K562 (cell line): ENCODE results near the gene TSPAN14. TPM values are rescaled to one million over a fixed set of nuclear protein-coding genes. Genes with fewer than 3 reads are reported as not detected.
A peak's percentile ranks its signal among the peaks of the same experiment; 100 is the strongest.

Experiments used
- ATAC-seq: fragments of 200-7000 bp; cut with Tn5 transposase; 3 replicates; pipeline ENCODE4 v1.9.1; 2020; ENCODE audit warnings: moderate library complexity
- BruUV-seq: library from RNA; stranded (reverse); fragments of 400-500 nt; replicated peaks from 2 replicates; lab custom pipeline; 2021; lab: Mats Ljungman, UMichigan
- CTCF ChIA-PET: fragments of 300-600 bp; formaldehyde crosslinking; extraction: SDS; loops from one replicate; lab custom pipeline; 2021; ENCODE audit warnings: low intra/inter-chr PET ratio; lab: Yijun Ruan, JAX
- POLR2A ChIA-PET: fragments of 300-600, 350-650 bp; sonication (Branson Sonifier 250); formaldehyde crosslinking; extraction: SDS; loops from one replicate; lab custom pipeline; 2021; ENCODE audit warnings: antibody characterized with exemption, inconsistent platforms; lab: Yijun Ruan, JAX
- DNase-seq, 4 experiments: peaks; one replicate each; pipeline versions ENCODE4 v3.0.0 to v3.0.0-alpha.2; 2011 to 2018; ENCODE audit warnings: low spot score in 3 of 4, mixed read lengths in 3 of 4; ENCODE audit errors: extremely low read depth in 1 of 4
- FAIRE-seq: peaks from 2 replicates; lab custom pipeline; 2011; peaks lifted over from hg19 to GRCh38; lab: Jason Lieb, UNC
- H2AFZ ChIP-seq: 2 replicates; pipeline ENCODE4 v1.6.0; 2011; ENCODE audit warnings: low read depth, low read length, control low read depth, inconsistent platforms
- H3K27ac ChIP-seq: fragments of 200-600 bp; 3 replicates; pipeline ENCODE4 v1.8.0; 2011; ENCODE audit warnings: low read depth, mild to moderate bottlenecking, control low read depth, inconsistent platforms, low read length, moderate library complexity, mixed read lengths; ENCODE audit errors: extremely low read depth
- H3K27me3 ChIP-seq, 2 experiments: fragments of 300-600 bp in 1 of 2; 2 replicates in 1 of 2; 3 replicates in 1 of 2; pipeline versions ENCODE4 v1.6.0 to v1.8.0; 2011; ENCODE audit warnings: inconsistent platforms in 2 of 2, low read length in 2 of 2, mild to moderate bottlenecking in 1 of 2, mixed read lengths in 1 of 2, moderate library complexity in 1 of 2; ENCODE audit not compliant: control insufficient read depth in 2 of 2, insufficient read depth in 2 of 2
- H3K36me3 ChIP-seq: fragments of 300-600 bp; 3 replicates; pipeline ENCODE4 v1.8.0; 2011; ENCODE audit warnings: mild to moderate bottlenecking, low read length, inconsistent platforms; ENCODE audit not compliant: control insufficient read depth, insufficient read depth
- H3K4me1 ChIP-seq, 2 experiments: fragments of 200-600 bp in 1 of 2; replicated peaks in 1 of 2; 2 replicates in 1 of 2; 3 replicates in 1 of 2; pipeline versions ENCODE4 v1.5.1 to v1.8.0; 2011; ENCODE audit warnings: inconsistent platforms in 2 of 2, low read length in 2 of 2, mild to moderate bottlenecking in 1 of 2, mixed read lengths in 1 of 2, moderate library complexity in 1 of 2; ENCODE audit not compliant: control insufficient read depth in 2 of 2, insufficient read depth in 2 of 2
- H3K4me2 ChIP-seq: 2 replicates; pipeline ENCODE4 v1.6.1; 2011; ENCODE audit warnings: low read length, control low read depth, inconsistent platforms, mixed read lengths; ENCODE audit not compliant: insufficient read depth
- H3K4me3 ChIP-seq: fragments of 200-600 bp; sonication (generic), shearing (Covaris generic); 2 replicates; pipeline ENCODE4 v1.5.1; 2016; ENCODE audit warnings: control low read depth, inconsistent platforms
- H3K79me2 ChIP-seq: fragments of 200-600 bp; 3 replicates; pipeline ENCODE4 v1.8.0; 2011; ENCODE audit warnings: low read length, inconsistent platforms; ENCODE audit not compliant: control insufficient read depth, insufficient read depth
- H3K9ac ChIP-seq, 2 experiments: 2 replicates each; pipeline versions ENCODE4 v1.6.0 to v1.6.1; 2011; ENCODE audit warnings: low read depth in 2 of 2, low read length in 2 of 2, control low read depth in 1 of 2, inconsistent platforms in 1 of 2, mild to moderate bottlenecking in 1 of 2, mixed read lengths in 1 of 2; ENCODE audit not compliant: insufficient read depth in 1 of 2
- H3K9me1 ChIP-seq: one replicate; pipeline ENCODE4 v1.6.0; 2011; ENCODE audit warnings: inconsistent platforms, mild to moderate bottlenecking, low read length, moderate library complexity; ENCODE audit not compliant: control insufficient read depth, insufficient read depth
- H3K9me3 ChIP-seq: replicated peaks from 2 replicates; pipeline ENCODE4 v1.5.1; 2011; ENCODE audit warnings: low read depth, low read length, inconsistent platforms; ENCODE audit not compliant: control insufficient read depth, insufficient read depth
- H4K20me1 ChIP-seq: replicated peaks from 2 replicates; pipeline ENCODE4 v1.6.1; 2011; ENCODE audit warnings: low read length, inconsistent platforms, mixed read lengths; ENCODE audit not compliant: control insufficient read depth, insufficient read depth
- NFIC ChIP-seq: fragments of 450-650 bp; IDR thresholded peaks from 2 replicates; pipeline ENCODE4 v1.6.1; 2017; ENCODE audit warnings: mild to moderate bottlenecking, inconsistent platforms
- RBM15 ChIP-seq: fragments of 200-400 bp; formaldehyde crosslinking; IDR thresholded peaks from 2 replicates; pipeline ENCODE4 v1.6.1; 2018; ENCODE audit warnings: mild to moderate bottlenecking, low read length, moderate library complexity; ENCODE audit not compliant: insufficient read depth
- TFE3 ChIP-seq: fragments of 450-650 bp; formaldehyde crosslinking; IDR thresholded peaks from 2 replicates; pipeline ENCODE4 v1.4.0; 2020; ENCODE audit warnings: mild to moderate bottlenecking, mixed read lengths
- WGBS: fragments of 100-300 bp; shearing (Covaris generic); methylation state at CpG from one replicate; pipeline ENCODE4 v1.1.6; 2016; ENCODE audit warnings: low coverage, mixed read lengths; ENCODE audit not compliant: insufficient coverage; ENCODE audit errors: missing lambda C conversion rate; 5-methylcytosine and 5-hydroxymethylcytosine counted together
- in situ Hi-C: fragments of 300-500 bp; cut with MboI; formaldehyde crosslinking; loops from 4 replicates; pipeline ENCODE4 v1.15.0; 2018; ENCODE audit warnings: inconsistent platforms, mixed read lengths
- intact Hi-C: fragments of 100-400 bp; cut with micrococcal nuclease; formaldehyde crosslinking; loops from 2 replicates; pipeline ENCODE4 v1.14.2; 2022
- polyA plus RNA-seq, 8 experiments: library from polyadenylated mRNA; depleted of rRNA in 4 of 8; stranded (reverse) in 5 of 8; unstranded in 3 of 8; fragments of >200 nt; fragmentation: Nextera tagmentation in 2 of 8; fragmentation: Illumina TruSeq in 1 of 8; extraction: Ambion mirVana in 2 of 8; extraction: Trizol in 1 of 8; gene quantifications; 2 replicates each; pipeline versions ENCODE4 v1.2.1 to v1.2.3, GENCODE V29; 2011 to 2014; ENCODE audit warnings: inconsistent platforms in 1 of 8, missing spikeins in 1 of 8
- total RNA-seq, 7 experiments: library from RNA; depleted of rRNA in 6 of 7; stranded (reverse); fragments of >200 nt in 6 of 7; fragmentation: Illumina TruSeq in 2 of 7; extraction: Trizol in 2 of 7; gene quantifications; 2 replicates each; pipeline versions ENCODE4 v1.2.1 to v1.2.3, GENCODE V29; 2011 to 2021; ENCODE audit warnings: low replicate concordance in 1 of 7

TSPAN14 gene
- total and polyA plus RNA-seq, 9 of the 15 experiments (the other 6 are each of a cell fraction or from before 2014, with no cell fraction given), result 5.8 to 92.9 (median 23.3) TPM

GRCh38 chr10:80488539-80489066, 34.5 kb downstream of the TSPAN14 start:
- BruUV-seq, result no TSS peak
- POLR2A ChIA-PET, result interaction anchor here (1.0 to 1.2 kb wide), 2 partner anchors 9 to 12 kb away, joined by 3 read pairs; no protein-coding TSS in a partner anchor
- no peak for ATAC-seq
- Histone ChIP-seq H3K4me2 (no peak overlapping the region), H2AFZ (no peak overlapping the region), H3K79me2 (peaks cover 95% of the 10 kb centered on the region), H3K4me1 (peaks cover 51% of the 10 kb centered on the region in 2 experiments), H3K4me3 (no peak overlapping the region), H3K27me3 (no peaks in the 10 kb centered on the region), H3K9me3 (no peaks in the 10 kb centered on the region), H3K9ac (peak overlapping the region in 1 of 2 experiments; percentile 87; a peak in 1 of 4 replicates), H3K36me3 (peaks cover 59% of the 10 kb centered on the region), H4K20me1 (0 out of 2 replicates have a peak, but pooled peaks cover 5% of the 10 kb centered on the region), H3K9me1 (peaks cover 9% of the 10 kb centered on the region), H3K27ac (peak overlapping the region; percentile 23; the same call in 1 of the 3 replicates)
- DNase-seq, result no peak
- FAIRE-seq, result no peak
- TF ChIP-seq RBM15 (no peak), TFE3 (peak; percentile 90), NFIC (peak; percentile 8; the same call in 1 of the 2 replicates)
- CTCF ChIA-PET, result no interaction called here
- in situ Hi-C loops, result no loop called here
- WGBS, result 73% methylated on average over 6 of the region's 6 CpGs
- intact Hi-C loops, result no loop called here
